B cell (primary cell): Measurements from ENCODE around the gene CCDC86. TPM values are rescaled to one million over a fixed set of nuclear protein-coding genes. Genes with fewer than 3 reads are reported as not detected.

ENCODE experiments used
- ATAC-seq: fragments of 200-7000 bp; cut with Tn5 transposase; one replicate; pipeline ENCODE4 v1.10.0; 2021; ENCODE audit warnings: low read depth, mild to moderate bottlenecking, moderate number of reproducible peaks, moderate library complexity
- CTCF ChIA-PET: fragments of 350-600 bp; sonication (Branson Sonifier 250); formaldehyde crosslinking; loops from one replicate; lab custom pipeline; 2021; ENCODE audit warnings: antibody characterized with exemption, inconsistent platforms; lab: Charles Lee
- POLR2A ChIA-PET: fragments of 350-600 bp; sonication (Branson Sonifier 250); formaldehyde crosslinking; loops from one replicate; lab custom pipeline; 2021; ENCODE audit warnings: antibody characterized with exemption; lab: Charles Lee
- DNase-seq: peaks from one replicate; pipeline ENCODE4 v3.0.0; 2013
- H2AFZ ChIP-seq: 2 replicates; pipeline ENCODE4 v1.6.1; 2012; ENCODE audit warnings: mild to moderate bottlenecking, low read depth, low read length; ENCODE audit not compliant: insufficient read depth, poor library complexity, severe bottlenecking
- H3K27ac ChIP-seq, 2 donors: 1 replicate in 1 of 2; 2 replicates in 1 of 2; pipeline ENCODE4 v1.5.1; 2012 to 2013; ENCODE audit warnings: low read length in 2 of 2, mild to moderate bottlenecking in 2 of 2, moderate library complexity in 1 of 2
- H3K27me3 ChIP-seq, 4 experiments: fragments of 200-600 bp in 1 of 4; sonication (generic) in 1 of 4; replicated peaks in 1 of 4; 1 replicate in 2 of 4; 2 replicates in 2 of 4; pipeline versions ENCODE4 v1.6.1 to v1.7.0; 2013 to 2016; ENCODE audit warnings: low read length in 3 of 4, mild to moderate bottlenecking in 2 of 4, mixed read lengths in 1 of 4, moderate library complexity in 1 of 4; ENCODE audit not compliant: insufficient read depth in 4 of 4, control insufficient read depth in 3 of 4; ENCODE audit errors: control extremely low read depth in 1 of 4
- H3K36me3 ChIP-seq, 2 experiments: replicated peaks in 1 of 2; 1 replicate in 1 of 2; 2 replicates in 1 of 2; pipeline versions ENCODE4 v1.6.1 to v1.7.1; 2013; ENCODE audit warnings: low read length in 1 of 2; ENCODE audit not compliant: insufficient read depth in 2 of 2, control insufficient read depth in 1 of 2; ENCODE audit errors: control extremely low read depth in 1 of 2, extremely low read depth in 1 of 2
- H3K4me1 ChIP-seq, 2 donors: fragments of 200-600 bp in 1 of 2; sonication (generic) in 1 of 2; 1 replicate in 1 of 2; 2 replicates in 1 of 2; pipeline versions ENCODE4 v1.5.1 to v1.6.1; 2013 to 2017; ENCODE audit warnings: low read length in 2 of 2; ENCODE audit not compliant: control insufficient read depth in 2 of 2, insufficient read depth in 2 of 2
- H3K4me2 ChIP-seq: replicated peaks from 2 replicates; pipeline ENCODE3; 2012; ENCODE audit warnings: mild to moderate bottlenecking, low read depth, low read length; ENCODE audit not compliant: poor library complexity, severe bottlenecking
- H3K4me3 ChIP-seq, 5 experiments: fragments of 200-600 bp in 1 of 5; sonication (generic) in 1 of 5; 1 replicate in 3 of 5; 2 replicates in 2 of 5; pipeline versions ENCODE4 v1.5.1 to v1.7.0; 2011 to 2016; ENCODE audit warnings: low read length in 4 of 5, mild to moderate bottlenecking in 4 of 5, low read depth in 2 of 5, control low read depth in 1 of 5, moderate library complexity in 1 of 5; ENCODE audit not compliant: insufficient read depth in 1 of 5; ENCODE audit errors: control extremely low read depth in 1 of 5, extremely low read depth in 1 of 5
- H3K79me2 ChIP-seq: fragments of 200-600 bp; sonication (generic); one replicate; pipeline ENCODE4 v1.6.0; 2016; ENCODE audit warnings: low read length; ENCODE audit not compliant: control insufficient read depth, insufficient read depth
- H3K9ac ChIP-seq: fragments of 200-600 bp; sonication (generic); 2 replicates; pipeline ENCODE4 v1.6.1; 2017; ENCODE audit warnings: mild to moderate bottlenecking, low read length, moderate library complexity
- H3K9me3 ChIP-seq, 3 donors: one replicate each; pipeline versions ENCODE4 v1.6.1 to v1.7.1; 2013; ENCODE audit warnings: low read length in 2 of 3; ENCODE audit not compliant: control insufficient read depth in 2 of 3, insufficient read depth in 1 of 3; ENCODE audit errors: control extremely low read depth in 1 of 3
- H4K20me1 ChIP-seq: 2 replicates; pipeline ENCODE4 v1.6.0; 2012; ENCODE audit warnings: mild to moderate bottlenecking, low read length; ENCODE audit not compliant: insufficient read depth, control insufficient read depth, poor library complexity, severe bottlenecking
- H3K27ac Mint-ChIP-seq: one replicate; pipeline ENCODE4 v1.8.0; 2021; ENCODE audit warnings: mixed read lengths
- H3K27me3 Mint-ChIP-seq: one replicate; pipeline ENCODE4 v1.8.0; 2021; ENCODE audit warnings: mixed read lengths
- H3K4me1 Mint-ChIP-seq: one replicate; pipeline ENCODE4 v1.8.0; 2021; ENCODE audit warnings: mixed read lengths
- H3K4me3 Mint-ChIP-seq: one replicate; pipeline ENCODE4 v1.8.0; 2021; ENCODE audit warnings: mixed read lengths
- H3K9me3 Mint-ChIP-seq: one replicate; pipeline ENCODE4 v1.8.0; 2022; ENCODE audit warnings: mixed read lengths; ENCODE audit not compliant: insufficient read depth
- CTCF ChIP-seq: fragments of 200-600 bp; IDR thresholded peaks from one replicate; pipeline ENCODE4 v1.8.0; 2022; ENCODE audit warnings: antibody characterized with exemption, mild to moderate bottlenecking
- EZH2 ChIP-seq: IDR thresholded peaks from 2 replicates; pipeline ENCODE4 v1.6.1; 2012; ENCODE audit warnings: borderline replicate concordance, low read depth, mild to moderate bottlenecking, moderate library complexity, low read length; ENCODE audit not compliant: insufficient read depth, poor library complexity, severe bottlenecking
- WGBS: methylation state at CpG from one replicate; pipeline ENCODE4 v1.1.5; 2013; ENCODE audit warnings: missing lambda C conversion rate; ENCODE audit not compliant: insufficient coverage; 5-methylcytosine and 5-hydroxymethylcytosine counted together
- intact Hi-C: fragments of 100-400 bp; cut with micrococcal nuclease; formaldehyde crosslinking; loops from one replicate; pipeline ENCODE4 v1.10.0; 2022
- polyA plus RNA-seq: library from polyadenylated mRNA; depleted of rRNA; stranded (reverse); fragments of >200 nt; gene quantifications from 2 replicates; pipeline ENCODE4 v1.2.3, GENCODE V29; 2012
- total RNA-seq, 2 donors: library from RNA; stranded (reverse); fragments of 120-200 nt in 1 of 2; gene quantifications; 1 replicate in 1 of 2; 2 replicates in 1 of 2; pipeline versions ENCODE4 v1.2.3 to v1.2.4, GENCODE V29; 2013 to 2022

The CCDC86 gene
- total and polyA plus RNA-seq, 2 donors (not counting 1 experiment from before 2014, with no cell fraction given) = 10.5 to 12.4 TPM

GRCh38 chr11:60854140-60854846 lies 12.4 kb downstream of the CCDC86 start:
- ChIA-PET POLR2A (no interaction called here), CTCF (no interaction called here)
- Mint-ChIP-seq H3K4me1 (peaks cover 9% of the 10 kb centered on the region), H3K27me3 (no peaks in the 10 kb centered on the region), H3K4me3 (no peak overlapping the region), H3K9me3 (no peaks in the 10 kb centered on the region), H3K27ac (no peak overlapping the region)
- no peak overlapping the region for H3K4me3 ChIP-seq
- no peak for ATAC-seq
- TF ChIP-seq EZH2 = no peak
- TF ChIP-seq CTCF = no peak
- DNase-seq = no peak
- no peaks in the 10 kb centered on the region for H3K27me3 ChIP-seq
- intact Hi-C loops = no loop called here
- H3K4me2 ChIP-seq = no peak overlapping the region
- H3K36me3 ChIP-seq = peaks cover 0 to 28% of the 10 kb centered on the region in 2 experiments
- H3K4me1 ChIP-seq = peaks cover 4 to 7% of the 10 kb centered on the region in 2 donors
- no peak overlapping the region for H3K9ac ChIP-seq
- no peak overlapping the region for H2AFZ ChIP-seq
- no peak overlapping the region for H3K27ac ChIP-seq
- H3K9me3 ChIP-seq = no peaks in the 10 kb centered on the region
- no peaks in the 10 kb centered on the region for H3K79me2 ChIP-seq
- 79% methylated on average over 2 of the region's 8 CpGs for WGBS
- no peaks in the 10 kb centered on the region for H4K20me1 ChIP-seq
